GM19240 (cell line): ENCODE results near the gene KCNIP3.
A peak's percentile ranks its signal among the peaks of the same experiment; 100 is the strongest.

ENCODE experiments used
- DNase-seq: peaks from one replicate; pipeline ENCODE4 v3.0.0; 2011; ENCODE audit warnings: low spot score; ENCODE audit not compliant: insufficient read length

The KCNIP3 gene

DNA sequence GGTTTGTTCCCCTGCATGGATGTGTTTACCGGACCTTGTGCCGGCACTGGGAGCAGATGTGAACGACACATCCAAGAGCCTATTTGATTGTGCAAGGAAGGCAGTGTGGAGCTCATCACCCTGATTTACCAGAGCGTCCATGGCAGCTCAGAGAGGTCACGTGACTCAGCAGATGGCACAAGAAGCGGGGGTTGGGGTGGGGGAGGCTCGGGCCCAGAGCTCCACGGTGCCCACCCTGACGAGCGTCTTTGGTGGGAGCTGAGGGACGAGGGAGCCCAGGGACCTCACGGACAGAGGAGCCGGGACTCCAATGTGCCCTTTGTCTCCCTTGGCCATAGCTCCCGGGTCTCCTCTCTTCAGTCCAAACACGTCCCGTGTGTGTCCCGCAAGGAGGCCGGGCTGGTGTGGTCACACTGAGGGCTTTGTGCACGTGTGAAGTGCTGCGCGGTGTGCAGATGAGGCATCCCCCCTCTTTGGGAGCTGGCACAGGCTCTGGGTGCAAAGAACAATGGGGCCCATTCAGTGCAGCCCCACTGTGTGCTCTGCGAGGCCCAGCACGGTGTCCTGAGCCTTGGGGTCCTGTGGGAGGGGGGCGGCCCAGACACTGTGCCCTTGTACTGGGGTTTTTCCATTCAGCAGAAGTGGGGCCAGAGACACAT lies 15.5 kb downstream of the KCNIP3 start:
- no peak for DNase-seq

DNA sequence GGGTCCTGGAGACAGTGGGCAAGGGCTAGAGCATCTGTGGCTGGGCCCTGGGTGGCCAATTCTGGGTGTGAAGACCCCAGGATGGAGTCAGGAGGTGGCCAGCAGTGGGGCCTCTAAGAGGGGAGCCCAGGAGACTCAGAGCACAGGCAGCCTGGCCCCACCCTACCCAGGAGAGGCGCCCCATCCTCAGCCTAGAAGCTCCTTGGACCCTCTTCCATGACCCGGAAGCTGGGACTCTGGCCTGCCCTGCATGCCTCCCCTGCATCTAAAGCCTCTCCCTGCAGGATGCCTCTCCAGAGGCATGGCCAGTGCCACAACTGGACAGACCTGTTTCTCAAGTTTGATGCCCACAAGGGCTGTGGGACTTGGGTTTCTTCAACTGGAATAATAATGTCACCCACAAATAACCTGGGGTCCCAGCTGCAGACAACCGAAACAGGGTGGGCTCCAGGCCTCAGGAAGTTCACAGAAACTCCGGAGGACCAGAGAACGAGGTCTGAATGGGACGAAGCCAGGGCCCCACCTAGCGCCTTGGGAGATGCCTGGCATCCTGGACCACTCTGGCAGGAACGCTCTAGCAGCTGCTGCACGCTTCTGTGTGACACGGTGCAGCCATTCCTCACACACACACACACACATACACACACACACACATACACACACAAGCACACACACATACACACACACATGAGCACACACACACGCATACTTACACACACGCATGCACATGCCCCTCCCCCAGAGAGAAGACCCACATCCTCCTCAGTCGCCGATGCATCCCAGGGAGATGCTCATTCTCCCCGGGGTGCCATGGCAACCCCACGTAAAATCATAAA lies 16.4 kb downstream of the KCNIP3 start:
- no peak for DNase-seq

DNA sequence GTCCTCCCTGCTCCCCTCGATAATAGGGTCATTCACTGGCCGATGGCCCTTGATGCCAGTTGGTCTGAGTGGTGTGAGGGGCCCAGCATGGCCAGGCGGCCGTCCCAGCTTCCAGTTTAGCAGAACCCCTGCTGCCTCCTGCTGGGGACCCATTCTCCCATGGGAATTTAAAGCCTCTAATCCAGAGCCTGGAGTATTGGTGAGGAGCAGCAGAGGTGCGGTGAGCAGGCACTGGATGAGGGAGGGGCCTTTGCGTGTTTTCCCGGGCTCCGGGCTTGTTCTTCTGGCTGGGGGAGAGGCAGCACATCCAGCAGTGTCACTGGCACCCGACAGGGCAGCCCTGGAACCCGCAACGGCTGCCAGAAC lies 17.4 kb downstream of the KCNIP3 start:
- no peak for DNase-seq

DNA sequence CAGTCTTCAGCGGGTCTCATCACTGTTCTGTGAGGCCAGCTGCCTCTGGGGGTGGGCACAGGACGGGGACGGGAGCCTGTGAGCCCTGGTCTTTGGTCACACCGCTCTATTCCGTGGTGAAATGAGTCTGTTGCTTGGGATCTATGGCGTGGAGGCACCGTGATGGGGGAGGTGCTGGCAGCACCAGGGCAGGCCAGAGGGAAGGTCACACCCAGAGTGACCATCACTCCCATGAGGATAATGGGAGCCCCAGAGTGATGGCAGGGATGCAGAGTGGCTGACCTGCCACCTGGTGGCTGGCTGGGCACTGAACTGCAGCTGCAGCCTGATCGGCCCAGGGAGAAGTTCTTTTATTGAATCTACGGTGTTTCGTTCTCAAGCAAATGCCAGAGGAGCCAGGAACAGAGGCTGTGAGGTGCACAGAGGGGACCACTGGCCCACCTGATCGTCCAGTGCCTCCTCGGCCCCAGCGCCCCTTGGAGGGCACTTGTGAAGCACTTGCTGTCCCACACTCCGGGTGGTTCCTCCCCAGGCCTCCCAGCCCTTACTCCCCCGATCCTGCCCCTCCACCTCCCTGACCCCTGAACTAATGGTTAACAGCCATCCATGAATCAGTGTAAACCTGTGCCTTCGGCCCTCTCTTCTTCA lies 17.9 kb downstream of the KCNIP3 start:
- DNase-seq = no peak

DNA sequence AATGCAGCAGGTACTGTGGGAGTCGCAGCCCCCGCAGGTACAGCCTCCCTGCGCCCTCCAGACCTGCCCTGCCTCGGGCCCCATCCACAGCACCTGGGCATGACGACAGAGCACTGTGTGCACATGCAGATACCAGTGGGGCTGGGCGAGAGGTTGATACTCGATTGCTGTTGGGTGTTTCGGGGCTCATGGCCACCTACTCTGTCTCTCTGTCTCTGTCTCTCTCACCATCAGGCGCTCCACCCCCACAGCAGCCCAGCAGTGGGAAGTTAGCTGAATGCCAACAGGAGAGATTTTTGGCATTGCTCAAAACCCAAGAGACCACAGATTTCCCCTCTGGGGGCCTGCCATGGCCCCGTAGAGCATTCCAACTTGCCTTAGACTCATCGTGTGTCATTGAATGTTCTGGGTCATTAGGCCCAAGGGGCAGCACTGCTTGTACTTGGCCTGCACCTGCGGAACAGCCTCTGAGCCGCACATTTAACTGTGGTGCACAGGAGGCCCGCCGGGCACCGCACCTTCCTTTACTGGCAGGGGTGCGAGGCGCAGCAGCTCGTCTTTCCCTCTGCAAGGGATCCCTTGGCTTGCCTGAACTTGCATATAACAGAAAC lies 18.8 kb downstream of the KCNIP3 start:
- no peak for DNase-seq

DNA sequence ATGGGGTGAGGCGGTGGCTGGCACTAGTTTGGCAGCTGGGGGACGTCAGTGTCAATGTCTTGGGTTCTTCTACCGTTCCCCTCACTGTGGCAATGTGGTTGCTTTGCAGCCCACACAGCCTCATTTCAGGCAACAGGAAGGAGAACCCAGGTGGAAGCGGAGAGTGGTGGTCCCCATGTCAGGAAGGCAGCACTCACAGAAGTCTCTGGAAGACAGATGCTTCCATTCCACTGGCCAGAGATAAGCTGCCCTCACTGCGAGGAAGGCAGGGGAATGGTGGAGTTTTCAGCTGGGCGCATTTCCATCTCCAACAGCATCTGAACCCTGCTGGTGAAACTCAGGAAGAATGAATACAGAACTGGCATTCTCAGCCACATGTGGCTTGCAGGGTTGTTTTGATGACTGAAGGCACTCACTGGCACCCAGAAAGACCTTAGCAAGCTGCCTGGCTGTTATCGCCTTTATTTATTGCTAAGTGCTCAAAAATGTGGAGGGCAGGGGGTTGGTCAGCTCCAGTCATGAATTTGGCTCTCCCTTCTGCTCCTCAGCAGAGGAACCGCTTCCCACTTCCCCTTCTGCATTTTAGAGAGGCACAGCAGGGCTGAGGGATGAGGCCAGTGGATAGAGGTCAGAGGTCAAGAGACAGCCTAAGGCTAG lies 19.4 kb downstream of the KCNIP3 start:
- no peak for DNase-seq

DNA sequence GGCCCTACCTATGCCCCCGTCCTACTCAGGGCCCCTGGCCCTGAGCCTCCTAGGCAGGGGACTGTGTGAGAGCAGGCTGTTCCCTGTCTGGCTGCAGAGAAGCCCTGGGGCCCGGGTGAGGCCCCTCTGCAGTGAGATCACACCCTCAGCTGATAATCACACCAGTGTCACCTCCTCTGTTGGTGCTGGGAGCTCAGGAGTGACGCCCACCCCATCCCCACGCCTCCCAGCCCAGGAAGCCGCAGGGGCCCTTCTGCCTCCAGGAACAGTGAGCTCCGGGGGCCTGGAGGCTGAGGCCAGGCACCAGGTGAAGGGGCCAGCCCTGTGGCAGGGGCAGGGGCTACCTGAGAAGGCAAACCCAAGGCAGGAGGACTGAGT lies 20.0 kb downstream of the KCNIP3 start:
- DNase-seq = no peak

DNA sequence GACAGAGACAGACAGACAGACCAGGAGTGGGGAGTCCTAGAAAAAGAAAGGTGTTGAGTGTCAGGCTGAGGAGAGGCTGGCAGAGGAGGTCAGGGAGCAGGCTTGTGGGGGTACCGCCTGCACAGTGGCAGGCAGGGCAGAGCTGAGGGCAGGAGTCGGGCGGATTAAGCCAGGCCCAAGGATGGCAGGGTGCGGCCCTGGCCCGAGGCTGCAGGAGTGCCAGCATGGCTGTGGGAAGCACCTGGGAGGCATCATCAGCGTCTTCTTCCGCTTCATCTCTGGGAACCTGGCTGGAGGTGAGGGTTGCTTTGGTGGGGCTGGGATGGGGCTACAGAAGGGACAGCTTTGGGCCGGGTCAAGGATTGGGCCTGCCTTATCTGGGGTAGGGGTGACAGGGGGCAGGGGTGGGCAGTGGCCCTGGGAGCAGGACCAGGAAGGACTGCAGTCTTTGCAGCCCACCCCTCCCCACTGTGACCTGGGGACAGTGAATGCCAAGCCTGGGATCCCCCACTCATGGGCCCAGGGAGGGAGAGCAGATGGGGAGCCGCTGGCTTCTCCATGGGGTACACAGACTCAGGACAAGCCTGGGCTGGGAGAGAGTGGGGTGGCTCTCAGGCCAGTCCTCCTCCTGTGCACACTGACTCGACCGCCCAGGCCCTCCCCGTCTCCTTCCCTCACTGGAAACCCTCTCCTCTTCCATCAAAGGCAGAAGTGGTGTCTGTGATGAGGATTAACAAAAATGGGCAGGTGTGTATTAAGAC lies 20.7 kb downstream of the KCNIP3 start:
- no peak for DNase-seq

DNA sequence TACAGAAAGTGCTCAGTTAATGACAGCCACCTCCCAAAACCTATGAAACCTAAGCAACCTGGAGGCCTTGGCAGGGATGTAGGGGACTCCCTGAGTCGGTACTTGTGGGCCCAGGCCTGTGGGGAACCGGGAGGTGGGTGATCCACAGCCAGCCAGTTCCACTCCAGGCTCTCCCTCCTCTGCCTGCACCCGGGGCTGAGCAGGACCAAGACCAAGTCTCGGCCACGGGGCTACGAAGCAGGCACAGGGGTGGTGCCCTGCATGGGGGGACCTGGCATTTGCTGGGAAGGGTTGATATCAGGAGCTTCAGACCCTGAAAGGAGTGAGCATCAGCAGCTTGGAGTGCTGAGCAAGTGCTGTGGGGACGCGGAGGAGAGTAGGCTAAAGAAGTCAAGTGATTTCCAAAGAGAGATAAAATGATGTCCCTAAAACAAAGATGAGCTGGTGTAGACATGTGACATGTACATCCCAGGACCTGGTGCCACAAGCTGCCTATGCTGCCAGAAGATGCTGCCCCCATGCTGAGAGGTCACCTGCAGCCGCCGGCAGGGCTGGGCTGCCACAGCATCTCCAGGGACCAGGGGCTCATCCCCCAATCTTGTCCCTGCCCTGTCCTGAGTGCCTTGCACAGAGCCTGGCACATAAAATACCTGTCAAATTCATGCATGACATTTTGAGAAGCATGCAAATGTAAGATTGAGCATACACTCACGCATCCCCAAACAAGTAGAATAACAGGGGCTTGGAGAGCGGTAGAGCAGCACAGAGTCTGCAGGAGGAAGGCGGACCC lies 21.5 kb downstream of the KCNIP3 start:
- DNase-seq = no peak

DNA sequence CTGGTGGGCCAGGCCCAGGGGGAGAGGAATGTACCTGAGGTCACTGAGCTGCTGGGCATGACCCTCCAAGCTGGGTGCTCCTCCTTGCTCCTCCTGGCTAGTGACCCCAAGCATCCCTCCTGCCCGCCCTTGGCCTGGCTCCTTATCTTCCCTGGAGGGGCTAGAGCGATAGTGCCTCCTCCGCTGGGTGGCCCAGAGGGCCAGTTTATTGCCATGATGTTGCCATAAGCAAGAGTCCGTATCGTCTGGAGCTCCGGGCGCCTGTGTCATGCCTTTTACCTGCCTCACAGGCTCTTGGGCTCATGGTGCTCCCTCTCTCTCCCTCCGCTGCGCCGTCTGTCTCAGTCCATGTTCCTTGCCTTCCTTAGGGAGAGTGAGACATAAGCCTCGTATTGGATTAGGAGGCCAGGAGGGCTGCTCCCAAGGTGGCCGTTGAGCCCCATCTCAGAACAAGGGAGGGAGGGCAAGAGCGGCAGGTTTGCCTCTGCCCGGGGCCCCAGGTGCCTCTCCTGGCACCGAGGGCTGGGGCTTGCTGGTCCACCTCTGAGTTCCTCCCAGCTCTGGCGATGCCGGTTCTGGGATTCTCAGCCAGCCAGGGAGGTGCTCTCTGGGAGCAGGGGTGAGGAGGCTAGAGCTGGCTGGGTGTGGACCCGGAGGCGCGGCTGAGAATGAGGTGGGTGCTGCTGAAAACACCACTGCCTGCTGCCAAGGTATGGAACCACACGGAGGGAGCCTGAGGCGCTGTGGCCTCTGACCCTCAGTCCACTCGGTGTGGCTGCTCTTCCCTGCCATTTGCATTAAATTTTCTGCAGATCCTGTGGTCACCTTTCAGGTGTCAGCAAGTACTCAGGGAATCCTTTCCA lies 22.6 kb downstream of the KCNIP3 start:
- DNase-seq = no peak

DNA sequence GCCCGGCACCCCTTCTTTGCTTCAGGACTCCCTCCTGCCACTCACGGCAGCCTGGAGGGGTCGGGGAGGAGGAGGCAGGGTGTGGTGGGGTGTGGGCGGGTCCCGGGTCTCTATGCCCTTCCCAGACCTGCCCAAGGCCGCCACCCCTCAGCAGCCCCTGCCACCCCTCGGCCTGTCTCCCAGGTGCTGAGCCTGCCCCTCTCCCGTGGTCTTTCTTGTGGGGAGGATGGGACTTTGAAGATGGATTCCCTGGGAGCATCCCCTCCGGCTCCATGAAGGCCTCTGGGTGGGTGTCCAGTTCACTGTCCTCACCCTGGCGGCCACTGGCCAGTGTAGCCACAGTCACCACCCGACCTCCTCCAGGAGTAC lies 23.2 kb downstream of the KCNIP3 start:
- DNase-seq = no peak

DNA sequence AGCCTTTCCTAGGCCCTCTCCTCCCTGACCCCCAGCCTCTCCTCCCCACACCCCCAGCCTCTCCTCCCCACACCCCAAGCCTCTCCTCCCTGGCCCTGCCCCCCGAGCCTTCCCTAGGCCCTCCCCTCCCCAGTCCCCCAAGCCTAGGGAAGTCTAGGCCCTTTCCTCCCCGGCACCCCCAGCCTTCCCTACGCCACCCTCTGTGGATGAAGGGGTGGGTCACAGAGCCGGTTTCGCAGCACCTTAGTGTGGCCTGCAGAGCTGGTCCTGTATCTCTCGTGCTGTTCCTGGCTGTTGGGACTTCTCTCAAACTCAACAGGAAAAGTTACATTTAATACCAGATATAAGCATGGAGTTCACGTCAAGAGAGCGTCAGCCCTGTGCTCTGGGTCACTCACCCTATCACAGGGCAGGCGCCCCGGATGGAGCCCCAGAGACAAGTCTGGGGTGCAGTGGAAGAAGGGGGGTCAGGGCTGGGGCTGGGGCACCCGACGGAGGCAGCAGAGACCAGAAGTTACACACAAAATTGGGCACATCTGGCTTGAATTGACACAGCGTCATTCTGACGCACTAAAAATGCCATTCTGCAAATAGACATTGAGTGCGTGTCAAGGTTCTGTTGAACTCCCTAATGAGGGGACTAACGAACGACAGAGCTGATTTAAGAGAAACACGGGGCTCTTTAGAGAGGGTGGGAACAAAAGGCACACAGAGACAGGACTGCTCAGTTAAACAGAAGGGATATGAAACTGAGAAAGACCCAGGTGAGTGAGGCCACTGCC lies 24.0 kb downstream of the KCNIP3 start:
- DNase-seq = no peak

DNA sequence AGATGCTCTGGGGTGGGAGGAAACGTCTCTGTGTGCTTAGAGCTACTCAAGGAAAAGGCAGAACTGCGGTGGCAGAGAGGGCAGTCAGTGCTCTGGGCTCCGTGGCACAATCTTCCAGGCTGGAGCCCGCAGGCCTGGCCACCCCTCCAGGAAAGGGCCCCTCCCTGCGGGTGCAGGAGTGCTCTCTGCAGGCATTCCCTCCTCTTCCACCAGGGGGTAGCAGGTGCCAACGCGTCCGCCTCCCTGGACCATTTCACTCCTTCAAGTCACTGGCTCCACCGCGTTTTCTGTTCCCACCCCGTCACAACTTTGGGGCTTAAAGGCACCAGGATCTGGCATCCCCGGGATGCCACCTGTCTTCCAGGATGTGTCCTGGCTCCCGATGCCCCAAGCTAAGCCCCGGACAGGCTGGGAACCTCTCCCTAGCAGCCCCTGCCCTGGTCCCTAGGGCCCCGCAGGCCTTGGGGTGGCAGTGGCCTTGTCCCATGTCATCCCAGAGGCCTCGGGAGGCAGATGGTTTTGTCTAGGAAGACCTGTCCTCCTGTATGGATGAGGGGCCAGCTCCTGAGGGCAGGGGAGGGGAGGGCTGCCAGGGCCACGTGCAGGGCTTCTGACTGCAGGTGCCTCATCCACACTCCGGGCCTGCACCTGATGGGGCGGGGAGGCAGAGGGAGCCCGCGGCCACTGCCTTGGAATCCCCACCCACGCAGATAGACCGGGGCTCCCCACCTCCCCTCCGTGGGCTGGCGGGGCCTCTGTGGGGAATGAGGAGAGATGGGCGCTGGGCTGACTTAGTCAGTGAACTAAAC lies 26.4 kb downstream of the KCNIP3 start:
- DNase-seq = peak; percentile 19

DNA sequence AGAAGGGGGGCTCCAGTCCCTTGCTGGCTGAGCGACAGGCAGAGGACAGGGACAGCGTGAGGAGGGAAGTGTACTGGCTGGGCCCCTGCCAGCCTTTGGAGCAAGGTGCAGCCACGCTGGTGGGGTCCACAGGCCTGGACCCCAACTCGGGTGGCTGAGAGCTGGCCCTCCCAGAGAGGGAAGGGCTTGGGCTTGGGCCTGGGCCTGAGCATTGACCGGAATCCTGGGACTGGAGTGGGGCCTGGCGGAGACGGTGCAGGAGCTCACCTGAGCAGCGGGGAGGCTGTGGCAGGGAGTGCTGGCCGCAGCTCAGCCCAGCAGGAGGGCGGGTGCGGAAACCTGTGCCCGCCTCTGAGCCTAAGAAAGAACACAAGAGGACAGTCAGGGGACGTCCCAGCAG lies 27.9 kb downstream of the KCNIP3 start:
- DNase-seq = no peak

DNA sequence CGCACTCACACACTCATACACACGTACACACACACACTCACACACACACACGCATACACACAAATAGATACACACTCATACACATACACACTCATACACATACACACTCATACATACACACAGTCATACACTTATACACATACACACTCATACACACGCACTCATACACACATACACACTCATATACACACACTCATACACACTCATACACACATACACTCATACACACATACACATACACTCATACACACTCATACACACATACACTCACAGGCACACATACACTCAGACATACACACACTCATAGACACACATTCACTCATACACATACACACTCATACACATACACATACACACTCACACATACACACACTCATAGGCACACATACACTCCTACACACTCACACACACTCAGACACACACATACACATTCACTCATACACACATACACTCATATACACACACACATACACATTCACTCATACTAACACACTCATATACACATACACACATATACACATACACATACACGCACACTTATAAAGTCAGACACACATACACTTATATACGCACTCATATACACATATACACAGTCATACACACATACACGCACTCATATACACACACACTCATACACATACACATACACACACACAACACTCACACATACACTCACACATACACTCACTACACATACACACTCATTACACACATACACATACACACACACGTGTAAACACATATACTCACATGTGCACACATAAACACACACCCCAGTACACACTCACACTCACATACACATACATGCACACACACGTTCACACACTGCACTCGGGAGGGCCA lies 28.7 kb downstream of the KCNIP3 start:
- no peak for DNase-seq

DNA sequence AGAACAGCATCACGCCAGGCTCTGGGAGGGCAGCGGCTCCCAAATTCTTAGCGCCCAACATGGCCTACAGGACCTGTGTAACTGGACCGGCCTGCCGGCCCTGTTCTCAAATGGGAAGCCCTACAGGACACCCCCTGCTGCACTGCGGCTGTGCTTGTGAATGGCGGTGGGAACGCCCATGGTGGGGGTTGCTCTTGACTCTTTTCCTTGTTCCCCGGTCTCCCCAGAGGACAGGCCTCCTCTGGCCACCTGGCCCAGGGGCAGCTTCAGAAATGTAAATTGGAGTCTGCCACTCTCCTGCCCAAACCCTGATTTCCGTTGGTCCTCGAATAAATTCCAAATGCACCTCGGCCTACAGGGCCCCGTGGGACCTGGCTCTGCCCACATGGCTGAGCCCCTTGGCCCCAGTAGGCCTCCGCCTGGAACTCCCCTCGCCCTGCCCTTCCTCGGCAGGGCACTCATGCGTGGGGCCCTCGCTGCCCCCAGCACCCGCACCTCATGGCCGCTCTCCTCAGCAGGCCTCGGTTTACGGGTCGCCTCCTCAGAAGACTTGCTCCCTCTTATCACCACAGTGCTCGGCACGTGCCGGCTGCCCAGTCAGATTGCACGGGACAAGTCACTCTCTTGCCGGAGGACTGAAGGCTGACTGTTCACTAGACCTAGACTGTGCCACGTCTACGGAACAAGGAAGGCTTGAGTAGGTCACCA lies 29.4 kb downstream of the KCNIP3 start:
- no peak for DNase-seq
